NB4 (cell line): ENCODE data around the gene TRIP13.

Experiments used
- MAX ChIP-seq: IDR thresholded peaks from 2 replicates; pipeline ENCODE4 v1.6.1; 2011; ENCODE audit warnings: low read depth, low read length
- MYC ChIP-seq: IDR thresholded peaks from 2 replicates; pipeline ENCODE4 v1.6.1; 2011; ENCODE audit warnings: low read depth, low read length
- POLR2A ChIP-seq: IDR thresholded peaks from 2 replicates; pipeline ENCODE4 v1.6.1; 2011; ENCODE audit warnings: mild to moderate bottlenecking; ENCODE audit not compliant: insufficient read length; ENCODE audit errors: extremely low read depth
- TF ChIP-seq, protein P1 (sequence below): IDR thresholded peaks from one replicate; pipeline ENCODE4 v1.5.1; 2012; ENCODE audit warnings: low read depth, low read length

- TF ChIP-seq, protein P1, sequence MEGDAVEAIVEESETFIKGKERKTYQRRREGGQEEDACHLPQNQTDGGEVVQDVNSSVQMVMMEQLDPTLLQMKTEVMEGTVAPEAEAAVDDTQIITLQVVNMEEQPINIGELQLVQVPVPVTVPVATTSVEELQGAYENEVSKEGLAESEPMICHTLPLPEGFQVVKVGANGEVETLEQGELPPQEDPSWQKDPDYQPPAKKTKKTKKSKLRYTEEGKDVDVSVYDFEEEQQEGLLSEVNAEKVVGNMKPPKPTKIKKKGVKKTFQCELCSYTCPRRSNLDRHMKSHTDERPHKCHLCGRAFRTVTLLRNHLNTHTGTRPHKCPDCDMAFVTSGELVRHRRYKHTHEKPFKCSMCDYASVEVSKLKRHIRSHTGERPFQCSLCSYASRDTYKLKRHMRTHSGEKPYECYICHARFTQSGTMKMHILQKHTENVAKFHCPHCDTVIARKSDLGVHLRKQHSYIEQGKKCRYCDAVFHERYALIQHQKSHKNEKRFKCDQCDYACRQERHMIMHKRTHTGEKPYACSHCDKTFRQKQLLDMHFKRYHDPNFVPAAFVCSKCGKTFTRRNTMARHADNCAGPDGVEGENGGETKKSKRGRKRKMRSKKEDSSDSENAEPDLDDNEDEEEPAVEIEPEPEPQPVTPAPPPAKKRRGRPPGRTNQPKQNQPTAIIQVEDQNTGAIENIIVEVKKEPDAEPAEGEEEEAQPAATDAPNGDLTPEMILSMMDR: peak; percentile 92
- TF ChIP-seq POLR2A (no peak), MAX (peak; percentile 48), MYC (peak; percentile 63; the same call in 1 of the 2 replicates)
Observed at GRCh38 chr5:923281-923873, 30.7 kb downstream of the TRIP13 start.
